ENCODE measurements around the gene RNF34.
A peak's percentile ranks its signal among the peaks of the same experiment; 100 is the strongest.

The RNF34 gene

DNA sequence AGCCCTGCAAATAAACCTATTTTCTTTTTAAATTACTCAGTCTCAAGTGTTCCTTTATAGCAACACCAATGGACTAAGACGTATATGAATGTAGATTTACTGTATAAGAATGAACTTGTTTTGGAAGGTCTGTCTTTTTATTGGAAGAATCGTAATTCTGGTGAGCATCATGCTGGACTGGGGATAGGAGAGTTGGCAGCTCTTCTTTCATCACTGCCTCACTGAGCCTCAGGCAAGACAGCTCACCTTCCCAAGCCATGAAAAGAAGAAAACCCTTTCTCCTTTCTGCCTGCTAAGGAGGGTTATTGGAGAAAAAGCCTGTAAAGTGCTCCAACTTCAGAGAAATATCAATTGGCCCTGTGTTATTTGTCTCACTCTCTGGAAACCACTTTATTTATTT, 9.1 kb upstream of the RNF34 start:
- no peak for DNase-seq

GRCh38 chr12:121391619-121392324, 8.1 kb upstream of the RNF34 start:
- DNase-seq = no peak

DNA sequence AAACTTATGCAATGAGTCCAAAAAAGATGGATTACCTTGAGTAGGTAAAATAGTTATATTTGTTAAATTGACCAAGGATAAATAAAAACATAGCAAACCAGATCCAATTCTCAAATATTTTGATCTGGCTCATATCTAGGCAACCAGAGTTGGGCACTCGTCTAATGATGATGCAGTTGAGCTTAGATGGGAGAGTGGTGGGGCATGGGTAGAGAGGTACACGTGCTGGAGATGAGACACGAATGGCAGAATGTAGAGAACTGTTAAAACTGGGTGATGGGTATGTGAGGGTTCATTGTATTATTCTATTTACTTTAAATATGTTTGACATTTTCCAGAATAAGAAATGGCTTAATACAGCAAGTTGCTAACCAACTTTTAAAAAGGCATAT, 7.6 kb upstream of the RNF34 start:
- no peak for DNase-seq

DNA sequence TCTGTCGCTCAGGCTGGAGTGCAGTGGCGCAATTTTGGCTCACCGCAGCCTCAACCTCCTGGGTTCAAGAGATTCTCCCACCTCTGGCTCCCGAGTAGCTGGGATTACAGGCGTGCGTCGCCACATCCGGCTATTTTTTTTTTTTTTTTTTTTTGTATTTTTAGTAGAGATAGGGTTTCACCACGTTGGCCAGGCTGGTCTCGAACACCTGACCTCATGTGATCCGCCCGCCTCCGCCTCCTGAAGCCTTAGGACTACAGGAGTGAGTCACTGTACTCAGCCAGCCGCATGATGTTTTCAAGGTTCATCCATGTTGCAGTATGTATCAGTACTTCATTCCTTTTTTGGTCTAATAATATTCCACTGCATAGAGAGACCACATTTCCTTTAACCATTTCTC, 2.4 kb upstream of the RNF34 start:
- no peak for DNase-seq

- no peak for DNase-seq
Measured at GRCh38 chr12:121398355-121398754, 1.6 kb upstream of the RNF34 start.

DNA sequence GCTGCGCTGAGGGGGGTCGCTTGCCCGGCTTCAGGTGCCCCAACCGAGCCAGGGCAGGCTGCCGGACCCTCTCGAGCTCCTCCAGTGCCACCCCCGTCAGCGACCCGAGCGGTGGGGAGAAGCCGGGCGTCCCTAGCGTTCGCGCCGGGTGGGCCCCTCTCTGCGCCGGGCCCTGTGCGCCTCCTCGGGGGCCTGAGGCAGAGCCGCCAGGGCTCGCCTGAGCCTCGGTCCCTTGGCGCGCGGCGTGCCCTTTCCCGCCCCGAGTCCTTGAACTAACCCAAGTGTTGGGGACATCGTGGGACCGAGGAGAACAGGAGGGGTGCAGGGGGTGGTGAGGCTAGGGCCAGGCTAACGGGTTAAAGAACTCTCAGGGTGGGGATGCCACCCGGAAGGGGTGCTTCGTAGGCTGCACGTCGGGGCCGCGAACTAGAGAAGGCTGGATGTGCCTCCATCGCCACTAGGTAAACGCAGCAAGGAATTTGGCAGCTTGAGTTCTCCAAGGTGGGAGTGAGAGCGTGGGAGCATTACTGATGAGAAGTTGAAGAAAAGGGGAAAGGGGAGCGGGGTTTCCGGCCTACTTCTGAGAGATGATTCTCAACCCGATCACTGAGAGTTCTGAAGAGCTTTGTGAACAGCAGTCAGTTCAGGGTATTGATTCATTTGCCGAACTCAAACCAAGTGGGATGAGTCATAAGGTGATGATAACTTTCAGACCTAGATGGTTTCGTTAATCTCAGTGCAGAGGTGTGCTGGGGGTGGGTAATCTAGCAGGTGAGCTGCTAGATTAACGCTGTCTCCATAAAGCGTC, 618 bp downstream of the RNF34 start:
- peak; percentile 30 for DNase-seq

- no peak for DNase-seq
Measured at GRCh38 chr12:121403721-121404120, 3.8 kb downstream of the RNF34 start.

GRCh38 chr12:121404734-121405133, 4.8 kb downstream of the RNF34 start:
- DNase-seq = peak; percentile 86

DNA sequence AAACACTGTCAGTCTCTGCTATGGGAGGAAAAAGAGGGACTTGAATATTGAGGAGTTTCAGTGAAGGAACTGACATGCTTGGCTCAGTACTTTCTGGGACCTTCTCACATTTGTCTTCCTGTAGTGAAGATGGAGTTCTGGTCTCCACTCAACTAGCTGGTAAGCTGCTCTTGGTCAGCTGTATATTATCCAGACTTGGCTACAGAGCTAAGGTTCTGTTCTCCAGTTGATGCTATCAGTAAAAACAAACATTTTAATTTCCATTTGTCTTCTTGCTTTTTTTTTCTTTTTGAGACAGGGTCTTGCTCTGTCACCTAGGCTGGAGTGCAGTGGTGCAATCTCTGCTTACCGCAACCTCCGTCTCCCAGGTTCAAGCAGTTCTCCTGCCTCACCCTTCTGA, 5.3 kb downstream of the RNF34 start:
- no peak for DNase-seq

GRCh38 chr12:121413917-121414316, 14.0 kb downstream of the RNF34 start:
- DNase-seq = no peak

- DNase-seq = no peak
Measured at GRCh38 chr12:121417847-121418246, 17.9 kb downstream of the RNF34 start.

DNA sequence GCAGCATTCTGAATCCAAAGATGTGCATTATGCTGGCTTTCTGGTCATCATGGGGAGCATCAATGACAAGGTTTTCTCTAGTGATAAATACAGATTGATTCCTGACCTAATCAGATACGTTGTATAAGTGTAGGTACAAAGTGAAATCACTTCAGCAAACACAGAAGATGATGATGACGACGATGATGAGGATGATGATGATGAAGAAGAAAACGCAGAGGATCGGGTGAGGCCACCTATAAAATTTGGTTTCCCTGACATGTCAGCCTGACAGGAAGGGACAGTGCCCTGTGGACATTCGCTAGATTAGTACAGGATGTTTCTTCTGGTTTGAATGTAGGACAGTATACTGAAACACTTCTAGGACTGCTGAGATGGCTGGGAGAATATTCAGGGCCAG, 20.2 kb downstream of the RNF34 start:
- no peak for DNase-seq

DNA sequence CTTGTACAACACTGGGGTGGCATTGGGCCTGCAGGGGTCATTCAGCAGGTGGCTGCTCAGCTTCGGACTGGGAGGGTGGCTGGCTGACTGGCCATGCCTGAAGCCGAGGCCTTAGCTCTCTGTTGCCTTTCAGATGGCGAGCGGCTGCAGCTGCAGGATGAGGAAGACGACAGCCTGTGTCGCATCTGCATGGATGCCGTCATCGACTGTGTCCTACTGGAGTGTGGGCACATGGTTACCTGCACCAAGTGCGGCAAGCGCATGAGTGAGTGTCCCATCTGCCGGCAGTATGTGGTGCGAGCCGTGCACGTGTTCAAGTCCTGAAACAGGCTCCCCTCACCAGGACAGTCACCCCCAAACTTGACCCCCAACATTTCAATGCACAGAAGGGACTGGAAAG, 23.3 kb downstream of the RNF34 start:
- no peak for DNase-seq

DNA sequence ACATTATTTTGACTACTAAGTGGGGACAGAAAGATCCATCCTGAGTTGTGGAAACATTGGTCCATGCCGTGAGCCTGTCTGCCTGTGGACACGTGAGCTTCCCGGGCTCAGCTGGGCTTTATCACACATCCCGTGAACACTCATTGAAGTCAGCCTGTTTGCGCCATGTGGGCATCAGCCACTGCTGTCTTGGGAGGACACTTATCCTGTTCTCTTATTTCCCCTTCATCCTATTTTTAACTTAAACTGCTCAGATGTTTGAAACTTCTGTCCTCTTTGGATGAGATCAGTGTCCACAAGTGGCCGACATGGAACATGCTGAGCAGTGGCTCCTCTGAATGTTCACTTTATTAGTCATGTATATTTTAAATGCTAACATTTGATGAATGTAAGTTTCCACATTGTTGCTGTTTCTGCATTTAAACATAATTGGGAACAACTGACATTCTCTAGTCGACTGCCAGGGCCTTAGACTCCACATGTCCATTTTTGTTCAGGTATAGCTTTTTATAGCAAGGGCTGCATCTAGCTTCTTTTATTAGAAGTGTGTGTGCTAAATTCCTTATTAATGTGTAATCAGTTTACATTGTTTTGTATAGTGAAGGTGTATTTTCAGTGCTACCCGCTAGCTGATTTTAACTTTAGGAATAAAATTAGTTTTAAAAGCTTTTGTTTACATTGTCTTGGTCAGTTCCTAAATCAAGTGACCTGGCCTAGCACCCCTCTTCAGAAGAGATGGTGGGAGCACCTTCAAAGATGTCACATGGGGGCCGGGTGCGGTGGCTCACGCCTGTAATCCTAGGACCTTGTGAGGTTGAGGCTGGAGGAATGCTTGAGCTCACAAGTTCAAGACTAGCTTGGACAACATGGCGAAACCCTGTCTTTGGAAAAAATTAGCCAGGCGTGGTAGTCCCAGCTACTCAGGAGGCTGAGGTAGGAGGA, 24.0 kb downstream of the RNF34 start:
- no peak for DNase-seq

- DNase-seq = no peak
Measured at GRCh38 chr12:121424624-121424975, 24.7 kb downstream of the RNF34 start.

- DNase-seq = no peak
Measured at GRCh38 chr12:121427556-121428050, 27.7 kb downstream of the RNF34 start.

GRCh38 chr12:121428883-121429282, 29.0 kb downstream of the RNF34 start:
- DNase-seq = no peak

DNA sequence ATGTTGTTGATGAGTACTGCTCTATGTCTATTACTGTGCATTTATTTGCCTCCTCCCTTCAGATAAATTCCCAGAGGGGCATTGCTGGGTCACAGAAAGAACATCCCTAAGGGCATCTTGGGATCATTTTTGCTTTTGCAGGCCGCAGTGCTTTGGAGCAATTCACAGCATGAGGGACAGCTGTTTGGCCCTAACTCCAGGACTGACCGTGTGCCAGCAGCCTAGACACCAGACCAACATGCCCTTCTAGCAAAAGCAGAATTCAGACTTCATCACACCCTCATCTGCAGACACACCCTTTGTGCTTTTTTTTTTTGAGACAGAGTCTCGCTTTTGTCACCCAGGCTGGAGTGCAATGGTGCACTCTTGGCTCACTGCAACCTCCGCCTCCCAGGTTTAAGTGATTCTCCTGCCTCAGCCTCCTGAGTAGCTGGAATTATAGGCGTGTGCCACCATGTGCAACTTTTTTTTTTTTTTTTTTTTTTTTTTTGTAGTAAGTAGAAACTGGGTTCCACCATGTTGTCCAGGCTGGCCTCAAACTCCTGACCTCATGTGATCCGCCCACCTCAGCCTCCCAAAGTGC, 31.0 kb downstream of the RNF34 start:
- DNase-seq = no peak

GRCh38 chr12:121432740-121433480, 33.0 kb downstream of the RNF34 start:
- no peak for DNase-seq

GRCh38 chr12:121436706-121437105, 36.8 kb downstream of the RNF34 start:
- DNase-seq = no peak

DNA sequence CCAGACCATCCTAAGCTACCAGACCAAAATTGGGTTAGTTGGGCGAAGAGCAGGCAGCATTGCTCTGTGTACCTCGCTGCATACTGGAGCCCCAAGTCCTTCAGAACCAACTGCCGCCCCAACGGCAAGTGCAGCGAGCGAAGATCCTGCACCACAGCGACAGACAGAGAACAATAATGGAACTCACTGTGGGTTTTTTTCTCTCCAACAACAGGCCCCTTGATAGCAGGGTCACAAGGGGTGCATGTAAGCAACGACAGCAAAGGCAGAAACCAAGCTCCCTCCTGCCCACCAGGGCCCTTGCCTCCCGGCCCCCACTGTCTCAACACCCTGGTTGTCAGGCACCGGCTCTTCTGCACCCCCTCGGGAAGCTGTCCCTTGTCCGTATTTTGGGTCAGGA, 39.0 kb downstream of the RNF34 start:
- DNase-seq = no peak

- no peak for DNase-seq
Measured at GRCh38 chr12:121439715-121440114, 39.8 kb downstream of the RNF34 start.

Measured in NCI-H2107 (cell line).